NCI-H187 treated with DMSO at 0.1 percent for 48 hours (cell line): ENCODE measurements around the gene FMNL2.
"Not testable (repeated sequence)": the region's sequence is repeated elsewhere in the genome, so short reads cannot be mapped to it uniquely, and the experiment has no call there.

Experiments used
- DNase-seq: peaks from one replicate; lab custom pipeline; 2025; lab: John Stamatoyannopoulos, UW

FMNL2 gene

DNA sequence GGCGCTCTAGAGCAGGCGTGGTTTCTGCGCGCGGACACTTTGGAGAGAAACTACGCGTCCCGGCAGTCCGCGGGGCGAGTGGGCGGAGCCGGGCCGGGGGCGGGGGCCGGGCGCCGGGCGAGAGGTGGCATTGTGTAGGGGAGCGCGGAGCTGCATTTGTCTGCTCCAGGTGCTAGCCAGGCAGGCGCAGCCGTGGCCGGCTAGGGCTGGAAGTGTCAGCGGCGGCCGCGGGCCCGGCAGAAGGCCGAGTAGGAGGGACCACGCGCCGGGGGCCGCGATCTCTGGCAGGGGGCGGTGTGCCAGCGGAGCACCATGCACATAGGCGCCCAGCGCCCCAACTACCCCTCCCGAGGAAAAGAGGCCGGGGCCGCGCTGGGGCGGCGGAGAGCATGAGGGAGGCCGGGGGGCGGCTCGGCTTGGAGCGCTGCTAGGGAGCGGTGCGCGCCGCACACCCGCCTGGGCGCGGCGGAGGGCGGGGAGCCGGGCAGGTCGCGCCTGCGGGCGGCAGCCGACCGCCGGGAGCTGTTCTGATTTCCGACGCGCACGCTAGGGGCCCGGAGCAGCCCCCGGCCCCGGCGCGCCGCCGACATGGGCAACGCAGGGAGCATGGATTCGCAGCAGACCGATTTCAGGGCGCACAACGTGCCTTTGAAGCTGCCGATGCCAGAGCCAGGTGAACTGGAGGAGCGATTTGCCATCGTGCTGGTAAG is at the start of gene FMNL2:
Gene FMNL2 (plus strand): TSS at position 159 of the 710 bp plus-strand sequence.
- DNase-seq: no peak

DNA sequence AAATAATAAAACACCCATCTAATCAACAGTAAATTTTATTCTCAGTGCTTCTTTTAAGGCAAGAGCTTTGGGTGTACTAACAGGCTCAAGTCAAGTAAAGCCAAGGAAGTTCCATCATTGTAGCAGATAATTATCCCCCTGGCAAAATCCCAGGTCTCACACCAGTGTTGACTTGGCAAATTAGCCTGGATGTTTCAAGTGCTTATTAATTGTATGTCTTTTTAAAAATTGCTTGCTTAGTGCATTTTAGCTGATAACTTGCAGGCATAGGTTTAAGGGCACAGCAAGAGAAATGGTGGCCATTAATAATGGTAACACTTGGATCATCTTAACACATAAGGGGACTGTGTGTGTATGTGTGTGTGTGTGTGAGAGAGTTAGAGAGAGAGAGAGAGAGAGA is 42.0 kb upstream of the FMNL2 start:
- DNase-seq: no peak

- no peak for DNase-seq
Observed at GRCh38 chr2:152297715-152298114, 37.3 kb upstream of the FMNL2 start.

DNA sequence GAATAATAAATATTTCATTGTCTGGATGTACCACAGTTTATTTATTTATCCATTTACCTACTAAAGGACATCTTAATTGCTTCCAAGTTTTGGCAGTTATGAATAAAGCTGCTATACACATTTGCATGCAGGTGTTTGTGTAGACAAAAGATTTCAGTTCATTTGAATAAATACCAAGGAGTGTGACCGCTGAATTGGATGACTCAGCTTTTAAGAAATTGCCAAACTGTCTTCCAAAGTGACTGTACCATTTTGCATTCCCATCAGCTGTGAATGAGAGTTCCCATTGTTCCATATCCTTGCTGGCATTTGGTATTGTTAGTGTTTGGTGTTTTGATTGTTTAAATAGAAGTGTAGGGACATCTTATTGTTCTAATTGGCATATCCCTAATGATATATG is 36.2 kb upstream of the FMNL2 start:
- DNase-seq: no peak

GRCh38 chr2:152301131-152301530 is 33.8 kb upstream of the FMNL2 start:
- DNase-seq: no peak

DNA sequence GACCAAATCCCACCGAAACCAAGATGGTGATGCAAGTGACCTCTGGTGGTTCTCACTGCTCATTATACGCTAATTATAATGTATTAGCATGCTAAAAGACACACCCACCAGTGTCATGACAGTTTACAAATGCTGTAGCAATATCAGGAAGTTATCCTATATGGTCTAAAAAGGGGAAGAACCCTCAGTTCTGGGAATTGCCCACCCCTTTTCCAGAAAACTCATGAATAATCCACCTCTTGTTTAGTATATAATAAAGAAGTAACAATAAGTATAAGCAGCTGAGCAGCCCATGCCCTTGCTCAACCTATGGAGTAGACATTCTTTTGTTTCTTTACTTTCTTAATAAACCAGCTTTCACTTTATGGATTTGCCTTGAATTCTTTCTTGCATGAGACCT is 31.0 kb upstream of the FMNL2 start:
- DNase-seq: no peak

DNA sequence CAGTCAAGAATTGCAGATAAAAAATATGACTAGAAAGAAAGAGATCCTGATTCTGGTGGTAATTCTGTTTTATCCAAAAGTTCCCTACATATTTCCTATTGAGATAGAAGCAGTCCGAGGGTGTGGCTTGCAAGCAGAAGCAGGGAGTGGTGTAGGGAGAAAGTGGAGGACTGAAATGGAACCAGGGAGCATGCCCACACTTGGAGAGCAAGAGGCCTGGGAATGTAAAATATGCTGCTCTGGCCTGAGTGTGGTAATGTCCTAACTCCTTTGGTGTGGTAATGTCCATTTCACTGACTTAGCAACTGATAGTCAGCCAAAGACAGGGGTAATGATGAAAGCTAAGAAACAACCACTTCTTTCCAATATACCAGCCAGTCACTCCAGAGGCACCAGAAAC is 30.1 kb upstream of the FMNL2 start:
- DNase-seq: no peak

DNA sequence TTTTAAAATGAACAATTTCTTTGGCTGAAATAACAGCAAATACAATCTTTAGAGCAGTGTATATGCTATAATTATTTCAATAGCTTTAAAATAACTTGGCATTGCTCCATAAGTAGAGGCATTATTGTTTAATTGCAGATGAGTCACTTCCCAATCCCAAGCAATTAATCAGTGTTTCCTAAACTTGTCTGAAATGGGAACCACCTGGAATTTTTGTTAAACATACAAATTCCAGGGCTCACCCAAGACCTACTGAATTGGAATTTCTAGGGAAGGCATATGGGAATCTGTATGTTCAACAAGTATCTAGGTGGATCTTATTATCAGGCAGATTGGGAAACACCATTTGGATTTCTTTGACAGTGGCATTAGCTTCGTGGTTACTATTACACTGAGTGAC is 27.1 kb upstream of the FMNL2 start:
- no peak for DNase-seq

- no peak for DNase-seq
Observed at GRCh38 chr2:152309352-152310214, 25.4 kb upstream of the FMNL2 start.

- no peak for DNase-seq
Observed at GRCh38 chr2:152319822-152320570, 15.0 kb upstream of the FMNL2 start.

GRCh38 chr2:152320814-152321213 is 14.2 kb upstream of the FMNL2 start:
- no peak for DNase-seq

- DNase-seq: no peak
Observed at GRCh38 chr2:152322222-152322621, 12.8 kb upstream of the FMNL2 start.

DNA sequence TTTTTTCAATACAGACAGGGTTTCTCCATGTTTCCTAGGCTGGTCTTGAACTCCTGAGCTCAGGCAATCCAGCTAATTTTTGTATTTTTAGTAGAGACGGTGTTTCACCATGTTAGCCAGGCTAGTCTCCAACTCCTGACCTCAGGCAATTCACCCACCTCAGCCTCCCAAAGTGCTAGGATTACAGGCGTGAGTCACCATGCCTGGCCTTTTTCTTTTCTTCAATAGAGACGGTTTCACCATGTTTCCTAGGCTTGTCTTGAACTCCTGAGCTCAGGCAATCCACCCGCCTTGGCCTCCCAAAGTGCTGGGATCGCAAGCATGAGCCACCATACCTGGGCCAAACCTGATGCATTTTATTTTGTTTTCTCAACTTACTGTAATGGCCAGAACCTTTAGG is 9.8 kb upstream of the FMNL2 start:
- DNase-seq: not testable (repeated sequence)

DNA sequence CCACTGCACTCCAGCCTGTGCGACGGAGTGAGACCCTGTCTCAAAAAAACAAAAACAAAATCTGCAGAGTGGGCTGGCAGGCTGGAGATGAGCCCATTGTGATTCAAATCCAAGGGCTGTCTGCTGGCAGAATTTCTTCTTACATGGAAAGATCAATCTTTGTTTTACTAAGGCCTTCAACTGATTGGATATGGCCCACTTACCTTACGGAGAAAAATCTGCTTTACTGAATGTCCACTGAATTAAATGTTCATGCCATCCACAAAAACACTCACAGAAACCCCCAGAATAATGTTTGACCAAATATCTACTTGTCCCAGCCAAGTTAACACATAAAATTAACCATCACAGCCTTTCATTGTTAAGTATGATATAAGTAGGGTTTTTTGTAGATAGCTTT is 8.3 kb upstream of the FMNL2 start:
- no peak for DNase-seq

GRCh38 chr2:152328013-152328412 is 7.0 kb upstream of the FMNL2 start:
- DNase-seq: no peak

- no peak for DNase-seq
Observed at GRCh38 chr2:152330235-152330866, 4.6 kb upstream of the FMNL2 start.

- no peak for DNase-seq
Observed at GRCh38 chr2:152334701-152335015, 316 bp upstream of the FMNL2 start.

DNA sequence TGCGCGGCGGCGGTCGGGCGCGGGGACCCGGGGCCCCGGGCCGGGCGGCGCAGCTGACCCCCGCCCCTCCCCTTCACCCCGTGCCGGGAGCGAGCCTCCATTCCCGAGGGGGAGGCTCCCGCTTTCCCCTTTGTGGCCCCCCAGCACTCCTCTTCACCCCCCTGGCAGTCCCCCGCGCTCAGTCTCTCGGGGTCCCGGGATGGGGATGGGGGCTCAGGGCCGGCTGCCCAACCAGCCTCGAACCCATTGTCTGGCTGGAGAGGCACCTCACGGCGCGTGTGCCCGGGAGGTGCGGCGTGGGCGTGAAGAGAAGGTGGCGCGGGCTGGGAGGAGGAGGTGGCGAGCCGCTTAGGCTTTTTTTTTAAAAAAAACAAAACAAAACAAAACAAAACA is 748 bp downstream of the FMNL2 start:
- DNase-seq: no peak

DNA sequence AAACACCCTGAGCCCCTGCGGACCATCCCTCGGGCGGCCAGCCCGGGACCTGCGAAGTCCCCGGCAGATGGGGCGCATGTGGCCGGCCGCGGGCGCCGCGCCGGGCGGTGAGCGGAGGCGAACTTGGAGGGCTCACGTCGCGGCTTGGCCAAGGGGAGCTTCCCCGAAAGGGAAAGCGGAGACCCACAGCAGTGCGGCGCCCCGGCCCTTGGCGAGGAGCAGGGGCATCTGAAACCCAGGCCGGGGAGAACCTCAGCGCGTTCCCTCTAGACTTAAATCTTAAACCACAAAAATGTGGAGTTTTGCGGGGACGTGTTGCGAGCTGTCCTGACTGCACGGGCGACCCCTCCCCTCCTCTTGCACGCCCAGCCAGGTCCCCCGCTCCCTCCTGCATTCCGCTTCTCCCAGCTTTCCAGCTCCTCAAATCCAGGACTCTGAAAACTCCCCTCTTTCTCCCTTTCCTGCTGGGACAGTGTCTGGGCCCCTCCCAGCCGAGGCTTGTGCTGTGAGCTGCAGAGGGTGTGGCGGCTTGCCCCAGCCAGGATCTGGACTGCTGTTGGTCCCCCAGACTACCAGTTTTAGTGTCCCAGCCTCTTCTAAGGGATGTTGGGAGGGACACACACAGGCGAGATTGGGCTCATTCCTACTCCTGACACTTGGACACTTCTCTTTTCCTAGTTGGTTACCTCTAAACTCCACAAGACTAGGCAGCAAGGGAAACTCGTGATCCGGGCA is 1.3 kb downstream of the FMNL2 start:
- no peak for DNase-seq

GRCh38 chr2:152336854-152337510 is 2.0 kb downstream of the FMNL2 start:
- no peak for DNase-seq

DNA sequence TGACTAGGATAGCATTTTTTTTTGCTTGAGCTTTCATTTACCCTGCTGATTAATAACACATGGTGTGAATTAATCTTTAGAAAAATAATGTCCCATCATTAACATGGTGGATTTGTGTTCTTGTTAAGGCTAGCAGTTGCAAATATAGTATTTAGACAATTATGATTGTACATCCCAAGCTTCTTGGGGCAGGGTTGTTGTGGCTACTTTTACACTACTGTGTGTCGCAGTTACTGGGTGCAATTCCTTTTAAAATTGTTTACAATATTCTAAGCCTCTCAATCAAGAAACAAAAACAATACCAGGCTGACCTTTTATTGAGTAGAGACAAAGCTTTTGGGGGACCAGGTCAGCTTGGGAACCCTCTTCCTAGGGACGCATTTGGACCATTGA is 2.5 kb downstream of the FMNL2 start:
- DNase-seq: no peak
